Stimulated activated CD8-positive, alpha-beta memory T cell treated with anti-CD3 and anti-CD28 coated beads, Interleukin-2, amount 100 ng/mL, for 48 hours (primary cell): ENCODE data around the gene HMCES.
"Not testable (repeated sequence)": the region's sequence is repeated elsewhere in the genome, so short reads cannot be mapped to it uniquely, and the experiment has no call there.

Experiments
- DNase-seq, 2 donors: peaks; one replicate each; pipeline ENCODE4 v3.0.0-alpha.2; 2020; ENCODE audit warnings: low read depth in 2 of 2

HMCES gene

GRCh38 chr3:129320261-129320660 lies 41.6 kb downstream of the HMCES start:
- no peak for DNase-seq

- no peak for DNase-seq
Observed at GRCh38 chr3:129320825-129321487, 42.3 kb downstream of the HMCES start.

GRCh38 chr3:129321887-129322286 lies 43.2 kb downstream of the HMCES start:
- DNase-seq = no peak

GRCh38 chr3:129323651-129324294 lies 45.1 kb downstream of the HMCES start:
- DNase-seq = no peak

DNA sequence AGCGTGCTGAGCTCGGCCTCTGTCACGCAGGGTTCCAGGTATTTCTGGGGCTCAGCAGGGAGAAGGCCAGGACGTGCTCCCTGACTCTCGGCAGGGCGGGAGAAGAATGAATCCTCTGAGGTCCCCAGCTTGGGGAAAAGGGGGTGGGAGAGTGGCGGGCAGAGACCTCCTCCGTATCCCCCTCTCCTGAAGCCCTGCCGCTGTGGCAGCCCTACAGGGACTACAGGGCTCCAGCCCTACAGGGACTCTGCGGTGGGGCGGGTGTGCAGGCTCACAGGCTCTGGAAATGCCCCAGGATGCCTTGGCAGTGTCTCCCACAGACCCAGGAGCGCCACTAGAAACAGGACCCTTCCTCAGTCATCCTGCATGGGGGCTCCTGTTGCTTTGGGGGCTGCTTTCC lies 46.2 kb downstream of the HMCES start:
- no peak for DNase-seq

DNA sequence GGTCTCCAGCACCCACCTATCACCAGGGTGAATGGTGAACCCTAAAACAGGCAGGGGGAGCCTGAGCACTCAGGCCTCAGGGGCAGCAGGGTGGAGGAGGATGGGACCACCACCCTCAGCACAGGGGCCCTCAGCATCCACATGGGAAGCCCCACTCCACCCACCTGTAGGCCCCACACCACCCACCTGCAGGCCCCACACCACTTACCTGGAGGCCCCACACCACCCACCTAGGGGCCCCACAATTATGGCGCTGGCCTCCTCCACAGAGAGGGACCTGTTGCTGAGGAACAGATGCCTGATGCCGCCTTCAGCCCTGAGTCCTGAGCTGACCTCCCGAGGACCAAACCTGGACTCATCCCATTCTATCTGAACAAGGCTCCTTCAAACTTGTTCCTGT lies 46.7 kb downstream of the HMCES start:
- DNase-seq = no peak

DNA sequence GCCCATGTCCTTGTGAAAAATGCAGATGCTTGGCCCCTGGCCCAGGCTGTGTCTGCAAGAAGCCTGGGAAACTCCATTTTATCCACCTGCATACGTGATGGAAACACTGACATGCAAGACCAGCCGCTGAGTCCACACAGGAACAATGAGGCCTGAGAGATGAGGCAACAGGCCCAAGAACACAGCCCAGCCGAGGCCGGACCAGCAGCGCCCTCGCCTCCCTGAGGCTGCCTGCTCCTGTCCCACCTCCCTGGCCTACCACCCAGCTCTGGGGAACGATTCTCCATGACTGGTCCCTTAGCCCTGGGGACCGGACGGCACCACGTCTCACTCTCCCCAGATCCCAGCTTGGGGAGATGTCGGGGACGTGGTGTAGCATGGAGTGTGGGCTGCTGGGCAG lies 47.5 kb downstream of the HMCES start:
- no peak for DNase-seq

DNA sequence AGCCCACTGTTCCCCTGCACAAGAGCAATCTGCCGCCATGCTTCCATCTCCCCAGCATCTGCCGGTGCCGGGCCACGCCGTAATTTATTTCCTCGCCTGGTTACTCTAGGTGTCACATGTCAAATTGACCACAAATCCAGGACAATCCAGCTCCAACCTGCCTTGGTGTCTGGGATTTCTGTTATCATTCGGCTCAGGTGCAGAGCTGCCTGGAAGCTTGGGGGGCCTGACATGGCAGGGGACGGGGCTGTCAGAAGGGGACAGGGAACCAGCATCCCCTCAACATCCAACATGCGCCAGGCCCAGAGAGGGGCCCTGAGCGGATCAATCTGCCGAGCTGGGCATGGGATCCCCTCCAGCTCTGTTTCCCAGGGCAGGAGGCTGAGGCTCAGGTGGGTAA lies 47.9 kb downstream of the HMCES start:
- no peak for DNase-seq

DNA sequence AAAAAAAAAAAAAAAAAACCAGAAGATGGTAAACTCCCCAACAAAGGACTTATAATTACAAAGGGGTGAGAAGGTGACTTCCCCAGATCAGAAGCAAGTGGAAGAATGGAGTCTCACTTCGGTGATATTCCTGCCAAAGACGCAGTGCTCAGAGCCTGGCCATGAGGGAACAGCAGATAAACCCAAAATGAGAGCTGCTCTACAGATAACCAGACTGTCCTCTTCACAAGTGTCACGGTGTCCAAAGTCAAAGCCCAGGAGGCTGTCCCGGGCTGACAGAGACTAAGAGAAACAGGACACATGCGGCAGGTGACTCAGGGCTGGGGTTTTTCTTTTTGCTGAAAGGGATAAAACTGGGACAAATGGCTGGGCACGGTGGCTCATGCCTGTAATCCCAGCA lies 48.8 kb downstream of the HMCES start:
- DNase-seq = no peak

DNA sequence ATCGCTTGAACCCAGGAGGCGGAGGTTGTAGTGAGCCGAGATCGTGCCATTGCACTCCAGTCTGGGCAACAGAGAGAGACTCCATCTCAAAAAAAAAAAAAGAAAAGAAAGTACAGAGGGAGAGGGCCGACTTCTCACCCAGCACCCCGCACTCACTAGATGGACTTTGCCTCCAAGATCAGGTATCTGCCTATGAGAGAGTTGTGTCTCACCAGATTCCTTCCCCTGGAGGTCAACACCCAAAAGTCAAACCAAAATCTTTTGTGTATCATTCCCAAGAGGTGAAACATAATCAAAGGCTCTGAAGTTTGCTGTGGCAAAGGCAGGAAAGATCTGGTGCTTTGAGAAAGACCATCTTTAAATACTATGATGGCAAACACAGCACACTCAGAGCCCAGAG lies 51.2 kb downstream of the HMCES start:
- DNase-seq = no peak

DNA sequence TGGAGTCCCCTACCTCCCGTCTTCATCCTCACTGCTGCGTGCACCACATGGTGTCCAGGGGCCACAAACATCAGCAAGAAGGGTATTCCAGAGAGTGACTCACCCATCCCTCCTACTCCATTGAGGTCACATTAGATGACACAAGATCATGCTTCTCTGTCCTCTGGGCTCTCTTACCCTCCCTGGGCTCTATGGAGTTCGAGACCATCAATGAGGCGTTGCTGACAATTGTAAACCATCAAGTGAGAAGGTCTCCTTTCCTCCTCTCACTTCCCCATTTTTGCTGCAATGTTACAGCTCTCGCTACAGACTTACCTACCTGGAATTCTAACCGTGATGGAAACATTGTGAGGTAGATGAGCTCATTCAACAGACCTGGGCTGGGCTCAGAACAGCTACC lies 51.7 kb downstream of the HMCES start:
- DNase-seq = no peak

DNA sequence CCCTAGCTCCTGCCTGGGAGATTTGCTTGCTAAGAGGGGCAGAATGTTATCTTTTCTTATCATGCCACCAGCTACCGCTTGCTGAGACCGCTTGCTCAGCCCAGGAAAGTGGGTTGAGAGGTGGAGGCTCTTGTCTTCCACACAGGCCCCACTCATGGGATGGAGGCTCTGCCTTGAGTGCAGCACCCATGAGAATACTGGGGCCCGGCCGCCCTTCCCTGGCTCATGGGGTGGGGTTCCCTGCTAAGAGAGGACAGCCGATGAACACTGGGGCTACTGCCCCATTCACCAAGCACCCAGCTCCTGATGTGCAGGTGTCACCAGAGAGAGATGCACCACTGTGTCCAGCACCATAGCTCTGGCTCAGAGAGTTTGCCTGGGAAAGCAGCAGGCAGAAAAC lies 55.2 kb downstream of the HMCES start:
- DNase-seq = no peak

DNA sequence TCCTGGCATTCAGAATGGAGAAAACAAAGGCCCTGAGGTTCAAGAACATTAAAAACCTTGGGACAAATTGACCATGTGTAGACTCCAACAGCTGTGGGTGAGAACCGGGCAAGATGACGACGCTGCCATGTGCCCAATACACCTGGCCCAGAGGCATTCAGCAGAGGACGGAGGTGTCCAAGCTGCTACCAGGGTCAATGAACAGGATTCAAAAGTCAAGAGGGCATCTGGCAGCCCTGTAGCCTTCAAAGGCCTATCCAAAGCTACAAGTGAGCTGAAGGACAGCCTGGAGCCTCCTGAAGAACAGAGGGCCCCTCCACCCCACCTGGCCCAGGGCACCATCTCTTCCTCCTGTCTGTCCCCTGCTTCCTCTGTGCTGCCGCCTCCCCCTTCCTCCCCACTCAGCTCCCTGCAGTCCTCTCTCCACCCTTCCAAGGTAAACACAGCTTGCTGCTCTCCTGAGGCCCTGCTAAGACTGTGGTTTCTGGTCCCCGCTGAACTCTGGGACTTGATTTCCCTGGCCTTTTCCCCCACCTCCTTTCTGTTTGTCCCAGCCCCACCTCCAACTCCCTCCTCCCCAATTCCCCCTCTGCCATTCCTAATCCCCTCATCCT lies 57.5 kb downstream of the HMCES start:
- DNase-seq = no peak

GRCh38 chr3:129337719-129338118 lies 59.0 kb downstream of the HMCES start:
- not testable (repeated sequence) for DNase-seq

GRCh38 chr3:129339186-129339585 lies 60.5 kb downstream of the HMCES start:
- not testable (repeated sequence) for DNase-seq

DNA sequence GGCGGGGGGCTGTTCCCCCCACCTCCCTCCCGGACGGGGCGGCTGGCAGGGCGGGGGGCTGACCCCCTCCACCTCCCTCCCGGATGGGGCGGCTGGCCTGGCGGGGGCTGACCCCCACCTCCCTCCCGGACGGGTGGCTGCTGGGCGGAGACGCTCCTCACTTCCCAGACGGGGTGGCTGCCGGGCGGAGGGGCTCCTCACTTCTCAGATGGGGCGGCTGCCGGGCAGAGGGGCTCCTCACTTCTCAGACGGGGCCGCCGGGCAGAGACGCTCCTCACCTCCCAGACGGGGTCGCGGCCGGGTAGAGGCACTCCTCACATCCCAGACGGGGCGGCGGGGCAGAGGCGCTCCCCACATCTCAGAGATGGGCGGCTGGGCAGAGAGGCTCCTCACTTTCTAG lies 61.2 kb downstream of the HMCES start:
- DNase-seq = not testable (repeated sequence)

GRCh38 chr3:129341331-129342141 lies 62.9 kb downstream of the HMCES start:
- no peak for DNase-seq

GRCh38 chr3:129343643-129344360 lies 65.1 kb downstream of the HMCES start:
- DNase-seq = peak; percentile 8 to 13

GRCh38 chr3:129344540-129345220 lies 66.0 kb downstream of the HMCES start:
- no peak for DNase-seq

- DNase-seq = no peak
Observed at GRCh38 chr3:129345281-129345680, 66.6 kb downstream of the HMCES start.

- DNase-seq = no peak
Observed at GRCh38 chr3:129345971-129346370, 67.3 kb downstream of the HMCES start.
